ENCODE measurements around the gene CCDC92B. TPM values are rescaled to one million over a fixed set of nuclear protein-coding genes. Genes with fewer than 3 reads are reported as not detected.

The CCDC92B gene
- polyA plus RNA-seq, 1 donor = 0.35 TPM

- DNase-seq = no peak
Measured at GRCh38 chr17:2718150-2718938, 31.1 kb downstream of the CCDC92B start.

DNA sequence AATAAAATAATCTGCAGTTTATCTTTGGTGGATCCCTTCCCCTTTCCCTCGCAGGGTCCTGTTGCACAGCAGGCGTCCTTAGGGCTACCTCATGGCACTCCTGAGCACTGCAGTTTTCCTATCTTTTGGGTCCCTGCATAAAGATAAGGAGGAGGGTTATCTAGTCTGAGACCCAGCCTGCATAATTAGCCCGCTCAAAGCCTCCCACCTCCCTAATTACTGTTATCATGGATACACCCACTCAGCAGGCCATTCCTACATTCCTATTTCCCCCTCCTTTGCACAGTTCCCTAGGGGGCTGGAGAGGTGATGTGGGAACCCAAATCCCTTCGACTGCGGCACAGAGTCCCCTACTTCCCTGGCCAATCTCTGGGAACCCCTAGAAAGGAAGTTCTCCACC lies 32.8 kb downstream of the CCDC92B start:
- DNase-seq = no peak

DNA sequence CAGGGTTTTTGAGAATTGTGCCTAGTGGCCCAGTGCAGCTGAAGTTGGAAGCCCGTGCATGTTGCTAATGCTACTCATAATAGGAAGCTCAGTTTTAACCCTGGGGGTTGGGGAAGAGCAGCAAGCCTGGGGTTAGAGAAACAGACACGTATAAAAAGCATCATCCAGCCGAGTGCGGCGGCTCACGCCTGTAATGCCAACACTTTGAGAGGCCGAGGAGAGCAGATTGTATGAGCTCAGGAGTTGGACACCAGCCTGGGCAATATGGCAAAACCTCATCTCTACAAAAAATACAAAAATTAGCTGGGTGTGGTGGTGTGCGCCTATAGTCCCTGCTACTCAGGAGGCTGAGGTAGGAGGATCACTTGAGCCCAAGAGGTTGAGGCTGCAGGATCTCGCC lies 35.6 kb downstream of the CCDC92B start:
- no peak for DNase-seq

DNA sequence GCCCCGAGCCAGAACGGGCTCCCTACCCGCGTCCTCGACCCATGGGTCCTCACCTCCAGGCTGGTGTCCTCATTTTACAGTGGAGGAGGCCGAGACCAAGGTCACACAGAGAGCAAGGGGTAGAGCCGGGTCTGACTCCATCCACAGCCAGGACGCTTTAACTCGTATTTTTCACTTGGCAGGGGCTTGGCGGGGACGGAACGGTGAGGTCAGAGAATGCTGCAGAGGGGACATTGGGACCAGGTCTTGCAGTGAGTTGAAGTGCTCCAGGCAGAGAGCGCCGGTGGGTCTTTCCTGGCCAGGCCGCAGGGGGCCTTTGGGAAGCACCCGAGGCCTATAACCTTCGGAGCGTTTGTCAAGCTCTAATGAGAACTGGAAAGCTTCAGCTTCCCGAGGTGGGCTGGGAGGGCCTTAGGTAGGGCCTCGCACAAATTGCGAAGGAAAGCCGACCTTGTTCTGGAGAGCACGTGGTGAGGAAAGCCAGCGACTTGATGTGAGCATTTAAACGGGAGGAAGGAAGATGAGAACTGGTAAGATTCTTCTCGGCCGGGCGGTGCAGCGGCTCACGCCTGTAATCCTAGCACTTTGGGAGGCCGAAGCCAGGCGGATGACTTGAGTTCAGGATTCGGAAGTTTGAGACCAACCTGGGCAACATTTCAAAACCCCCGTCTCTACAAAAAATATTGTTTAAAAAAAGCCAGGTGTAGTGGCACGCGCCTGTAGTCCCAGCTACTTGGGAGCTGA lies 37.0 kb downstream of the CCDC92B start:
- no peak for DNase-seq

DNA sequence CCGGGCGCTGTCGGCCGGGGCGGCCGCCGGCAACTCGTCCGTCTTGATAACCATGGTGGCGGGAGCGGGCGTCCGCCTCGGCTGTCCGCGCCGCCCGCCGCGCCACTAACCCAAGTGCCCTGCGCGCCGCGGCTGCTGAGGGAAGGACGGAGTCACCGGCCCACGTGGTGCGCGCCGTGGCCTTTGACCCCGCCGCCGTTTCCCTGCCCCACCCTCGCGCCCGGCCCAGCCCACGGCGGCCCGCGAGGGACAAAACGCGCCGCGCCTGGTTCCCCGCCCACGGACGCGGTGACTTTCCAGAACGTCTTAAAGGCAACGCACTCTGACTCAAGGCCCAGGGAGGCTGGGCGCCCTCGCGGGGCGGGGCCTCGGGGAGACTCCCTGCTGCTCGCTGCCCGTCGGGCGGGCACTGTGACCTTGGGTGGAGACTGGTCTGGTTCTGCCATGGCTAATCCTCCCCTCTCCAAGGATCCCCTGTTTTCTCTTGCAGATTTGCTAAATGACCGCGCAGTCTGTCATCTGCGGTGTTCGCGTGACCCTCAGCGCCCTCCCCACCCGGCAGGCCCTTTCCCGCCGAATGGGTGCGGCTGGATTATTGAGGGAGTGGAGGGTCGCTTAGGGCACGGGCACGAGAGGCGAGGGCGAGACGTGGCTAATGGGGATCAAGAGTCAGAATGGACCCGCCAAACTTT lies 37.7 kb downstream of the CCDC92B start, which contains the start of gene CLUH:
Gene CLUH, minus strand, starts transcription at position 157 of the 692 bp plus-strand sequence. Its CDS starts 103 bp downstream, at position 54.
- peak; percentile 98 for DNase-seq

GRCh38 chr17:2710803-2711607 lies 38.4 kb downstream of the CCDC92B start:
- no peak for DNase-seq

GRCh38 chr17:2710071-2710802 lies 39.2 kb downstream of the CCDC92B start:
- DNase-seq = no peak

- no peak for DNase-seq
Measured at GRCh38 chr17:2709183-2709661, 40.2 kb downstream of the CCDC92B start.

DNA sequence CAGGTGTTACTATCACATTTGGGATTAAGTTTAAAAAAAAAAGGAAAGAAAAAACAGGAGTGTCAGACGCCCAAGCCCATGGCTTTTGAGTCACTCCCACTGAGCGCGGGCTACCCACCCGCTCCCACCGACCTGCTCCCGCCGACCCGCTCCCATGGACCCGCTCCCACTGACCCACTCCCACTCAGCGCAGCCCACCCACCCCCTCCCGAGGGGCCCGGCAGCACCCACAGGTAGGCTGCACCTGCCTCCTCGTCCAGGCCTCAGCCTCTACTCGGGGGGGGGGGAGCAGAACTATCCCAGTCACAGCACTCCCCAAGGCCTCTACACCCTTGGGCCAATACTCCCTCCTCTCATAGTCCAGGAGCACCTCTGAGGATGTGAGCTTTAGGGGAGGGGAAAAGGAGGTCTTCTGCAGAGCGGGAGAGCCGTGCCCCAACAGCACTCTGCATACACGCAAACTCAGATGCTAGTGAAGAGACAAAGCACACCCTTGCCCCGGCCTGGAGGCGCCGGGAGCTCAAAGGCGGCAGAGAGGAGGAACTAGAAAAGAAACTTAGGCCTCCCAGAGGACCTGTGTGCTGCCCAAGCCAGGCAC lies 40.8 kb downstream of the CCDC92B start:
- no peak for DNase-seq

- no peak for DNase-seq
Measured at GRCh38 chr17:2707721-2708584, 41.5 kb downstream of the CCDC92B start.

DNA sequence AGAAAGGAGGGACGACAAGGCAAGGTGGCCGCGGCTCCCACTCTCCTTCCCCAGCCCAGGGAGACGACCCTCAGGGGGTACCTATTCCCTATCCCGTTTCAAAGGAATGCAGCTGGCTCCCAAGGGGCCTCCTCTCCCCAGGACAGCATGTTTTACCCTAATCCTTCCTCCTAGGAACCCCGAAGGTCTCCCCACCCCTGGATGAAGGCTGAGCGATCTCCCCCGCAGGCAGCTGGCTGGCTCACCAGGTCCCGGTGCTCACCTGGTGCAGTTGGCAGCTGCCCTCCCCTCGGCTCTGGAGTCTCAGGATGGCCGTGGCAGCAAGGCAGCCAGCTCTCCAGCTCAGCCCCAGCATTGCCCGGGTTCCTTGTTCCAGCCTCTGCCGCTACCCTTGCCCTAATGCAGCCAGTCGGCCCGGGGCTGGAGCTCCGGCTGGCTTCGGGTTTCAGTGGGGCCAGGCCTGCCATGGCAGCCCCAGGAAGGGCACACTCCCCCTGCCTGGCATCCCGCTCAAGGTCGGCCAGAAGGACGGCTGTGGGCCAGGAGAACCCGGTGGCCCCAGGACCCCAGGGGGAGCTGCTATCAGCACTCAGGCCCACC lies 42.4 kb downstream of the CCDC92B start:
- no peak for DNase-seq

GRCh38 chr17:2705888-2706795 lies 43.3 kb downstream of the CCDC92B start:
- DNase-seq = no peak

GRCh38 chr17:2705263-2705662 lies 44.2 kb downstream of the CCDC92B start:
- DNase-seq = no peak

DNA sequence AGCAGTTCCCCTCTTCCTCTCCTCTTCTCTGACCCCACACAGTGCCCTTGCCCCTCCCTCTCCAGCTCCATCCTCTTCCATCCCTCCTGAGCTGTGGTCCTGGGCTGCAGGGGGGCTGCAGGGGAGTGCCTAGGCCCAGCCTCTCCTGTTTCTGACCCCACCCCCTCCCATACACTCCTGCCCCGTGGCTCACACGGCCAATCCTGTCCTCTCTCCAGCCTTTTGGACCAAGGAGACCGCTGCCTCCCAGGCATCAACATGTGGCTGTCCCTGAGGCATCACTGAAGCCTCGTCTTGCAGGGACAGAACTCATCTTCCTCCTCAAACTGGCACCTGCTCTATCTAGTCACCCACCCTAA lies 44.6 kb downstream of the CCDC92B start:
- no peak for DNase-seq

GRCh38 chr17:2704031-2704889 lies 45.2 kb downstream of the CCDC92B start:
- no peak for DNase-seq

DNA sequence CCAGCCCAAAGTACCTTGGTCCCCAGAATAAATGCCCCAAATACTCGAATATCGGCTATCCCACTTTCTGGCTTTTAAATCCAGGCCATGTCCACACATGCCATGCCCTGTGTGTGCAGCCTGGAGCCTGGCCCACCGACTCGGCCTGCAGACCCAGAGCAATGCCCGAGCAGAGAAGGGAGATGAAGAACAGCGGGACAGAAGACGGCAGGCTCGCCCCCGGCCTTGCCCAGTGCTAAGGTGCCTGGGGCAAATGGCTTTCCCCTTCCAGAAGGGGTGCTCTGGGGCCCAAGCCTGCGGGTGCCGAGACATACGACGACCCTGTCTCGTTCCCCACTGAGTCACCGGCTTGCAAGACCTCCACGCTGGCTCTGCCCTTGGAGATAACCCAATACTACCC lies 45.8 kb downstream of the CCDC92B start:
- DNase-seq = no peak

DNA sequence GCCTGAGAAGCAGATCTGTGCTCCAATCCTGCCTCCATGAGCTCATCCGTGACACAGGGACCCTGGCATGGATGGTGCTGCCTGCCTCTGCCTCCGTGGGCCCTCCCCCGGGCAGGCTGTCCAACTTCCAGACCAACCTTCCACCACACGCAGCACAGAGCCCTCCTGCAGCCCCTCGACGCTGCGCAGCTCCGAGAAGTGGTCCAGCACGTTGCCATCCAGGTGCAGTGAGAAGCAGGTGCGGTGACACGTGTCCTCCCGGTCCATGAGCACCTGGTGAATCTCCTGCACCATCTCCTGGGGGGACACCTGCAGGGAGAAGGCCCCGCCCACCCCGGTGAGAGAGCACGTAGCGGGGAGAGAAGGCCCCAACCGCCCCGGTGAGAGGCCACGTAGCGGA lies 46.3 kb downstream of the CCDC92B start:
- no peak for DNase-seq
